Measurements from ENCODE around the gene ERC2. TPM values are rescaled to one million over a fixed set of nuclear protein-coding genes. Genes with fewer than 3 reads are reported as not detected.
A peak's percentile ranks its signal among the peaks of the same experiment; 100 is the strongest.
"Not testable (repeated sequence)": the region's sequence is repeated elsewhere in the genome, so short reads cannot be mapped to it uniquely, and the experiment has no call there.

Gene ERC2
- total and polyA plus RNA-seq, 12 donors = 0.22 to 4.2 (median 1.7) TPM

DNA sequence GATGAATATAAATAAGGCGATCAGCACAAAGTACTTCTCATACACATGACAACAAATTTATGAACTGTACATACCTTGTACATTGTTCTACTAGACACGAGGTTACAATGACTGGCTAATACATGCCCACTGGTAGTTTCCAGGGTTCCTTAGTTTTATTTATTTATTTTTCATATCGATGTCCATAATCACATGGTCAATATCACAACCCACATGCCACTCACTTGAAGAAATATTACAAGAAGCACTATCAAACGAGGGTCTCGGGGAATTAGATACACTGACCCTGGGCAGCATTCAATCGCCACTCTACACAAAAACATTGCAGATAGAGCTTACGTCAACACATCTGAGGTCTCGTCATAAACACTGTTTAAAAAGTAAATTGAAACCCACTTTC is 959.9 kb downstream of the ERC2 start:
- TF ChIP-seq, protein P1, sequence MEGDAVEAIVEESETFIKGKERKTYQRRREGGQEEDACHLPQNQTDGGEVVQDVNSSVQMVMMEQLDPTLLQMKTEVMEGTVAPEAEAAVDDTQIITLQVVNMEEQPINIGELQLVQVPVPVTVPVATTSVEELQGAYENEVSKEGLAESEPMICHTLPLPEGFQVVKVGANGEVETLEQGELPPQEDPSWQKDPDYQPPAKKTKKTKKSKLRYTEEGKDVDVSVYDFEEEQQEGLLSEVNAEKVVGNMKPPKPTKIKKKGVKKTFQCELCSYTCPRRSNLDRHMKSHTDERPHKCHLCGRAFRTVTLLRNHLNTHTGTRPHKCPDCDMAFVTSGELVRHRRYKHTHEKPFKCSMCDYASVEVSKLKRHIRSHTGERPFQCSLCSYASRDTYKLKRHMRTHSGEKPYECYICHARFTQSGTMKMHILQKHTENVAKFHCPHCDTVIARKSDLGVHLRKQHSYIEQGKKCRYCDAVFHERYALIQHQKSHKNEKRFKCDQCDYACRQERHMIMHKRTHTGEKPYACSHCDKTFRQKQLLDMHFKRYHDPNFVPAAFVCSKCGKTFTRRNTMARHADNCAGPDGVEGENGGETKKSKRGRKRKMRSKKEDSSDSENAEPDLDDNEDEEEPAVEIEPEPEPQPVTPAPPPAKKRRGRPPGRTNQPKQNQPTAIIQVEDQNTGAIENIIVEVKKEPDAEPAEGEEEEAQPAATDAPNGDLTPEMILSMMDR (IDR thresholded peaks at IDR 0.05) = no peak
- Histone ChIP-seq H3K9me3 (no peaks in the 10 kb centered on the region), H3K36me3 (no peaks in the 10 kb centered on the region), H3K27ac (no peak overlapping the region), H3K4me1 (no peaks in the 10 kb centered on the region), H3K4me3 (no peak overlapping the region), H3K27me3 (peaks cover 0 to 24% (median 0%) of the 10 kb centered on the region in 7 donors)
- DNase-seq = no peak
- intact Hi-C loops (cut with DNase I) = loop anchor here in 1 of 10 donors (10.0 kb wide), 1 partner anchor 216 kb away; no protein-coding TSS in a partner anchor
- ATAC-seq = no peak
- 90 to 92% methylated on average over 8 of the region's 8 CpGs for WGBS, 2 donors

DNA sequence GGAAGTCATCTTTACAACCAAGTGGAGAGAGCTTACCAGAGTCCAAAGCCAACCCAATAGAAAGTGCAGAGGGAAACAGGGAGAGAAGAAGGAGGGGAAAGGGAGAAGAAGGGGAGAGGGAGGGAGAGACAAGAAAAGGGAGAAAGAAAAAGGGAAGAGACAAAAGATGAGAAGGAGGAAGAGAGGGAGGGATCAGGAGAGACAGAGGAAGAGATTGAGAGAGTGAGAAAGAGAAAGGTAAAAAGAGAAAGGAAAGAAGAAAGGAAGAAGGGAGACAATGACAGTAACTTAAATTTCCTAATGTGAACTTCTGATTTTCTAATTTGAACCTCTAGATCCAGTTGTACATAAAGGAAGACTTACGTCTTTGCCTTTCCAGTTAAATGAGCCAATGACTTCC is 960.5 kb downstream of the ERC2 start:
- intact Hi-C loops (cut with DNase I) = loop anchor here in 1 of 10 donors (10.0 kb wide), 1 partner anchor 217 kb away; no protein-coding TSS in a partner anchor

DNA sequence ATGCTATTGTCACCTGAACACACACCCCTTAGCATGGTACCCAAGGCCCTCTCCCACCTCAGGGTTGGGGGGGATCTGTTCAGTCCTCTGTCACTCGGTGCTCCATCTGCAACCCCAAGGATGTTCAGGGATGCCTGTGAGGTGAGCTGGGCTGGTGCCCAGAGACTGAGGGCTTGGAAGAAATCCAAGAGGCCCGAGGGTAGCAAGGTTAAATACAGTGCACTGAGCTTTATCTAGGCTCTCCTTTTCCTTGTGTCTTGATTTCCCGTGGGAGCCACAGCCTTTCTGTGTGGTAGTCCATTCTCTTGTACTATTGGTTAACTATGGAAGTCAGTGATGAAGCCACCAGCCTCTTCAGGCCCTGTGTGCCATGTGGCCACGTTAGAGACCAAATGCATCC is 962.5 kb downstream of the ERC2 start:
- H3K4me1 ChIP-seq = no peaks in the 10 kb centered on the region
- DNase-seq (no peak), ATAC-seq (peak in 1 of 8 donors; percentile 28)
- intact Hi-C loops (cut with DNase I) = loop anchor here in 1 of 10 donors (10.0 kb wide), 1 partner anchor 219 kb away; no protein-coding TSS in a partner anchor
- H3K9me3 ChIP-seq = no peaks in the 10 kb centered on the region
- TF ChIP-seq, protein P1 (IDR thresholded peaks at IDR 0.05) = no peak
- no peak overlapping the region for H3K27ac ChIP-seq
- H3K4me3 ChIP-seq = no peak overlapping the region
- H3K36me3 ChIP-seq = no peaks in the 10 kb centered on the region
- H3K27me3 ChIP-seq = peaks cover 0 to 24% (median 0%) of the 10 kb centered on the region in 7 donors
- WGBS, 2 donors = 39 to 46% methylated on average over 4 of the region's 4 CpGs

More for the DNA sequence above, 960.5 kb downstream of the ERC2 start:
- Histone ChIP-seq H3K27ac (no peak overlapping the region), H3K4me3 (no peak overlapping the region), H3K27me3 (peaks cover 0 to 25% (median 0%) of the 10 kb centered on the region in 7 donors), H3K36me3 (no peaks in the 10 kb centered on the region), H3K9me3 (no peaks in the 10 kb centered on the region), H3K4me1 (no peaks in the 10 kb centered on the region)
- no peak for DNase-seq
- WGBS, 2 donors = 89 to 92% methylated on average over 1 of the region's 1 CpG
- ATAC-seq = no peak
- TF ChIP-seq, protein P1 (IDR thresholded peaks at IDR 0.05) = no peak

DNA sequence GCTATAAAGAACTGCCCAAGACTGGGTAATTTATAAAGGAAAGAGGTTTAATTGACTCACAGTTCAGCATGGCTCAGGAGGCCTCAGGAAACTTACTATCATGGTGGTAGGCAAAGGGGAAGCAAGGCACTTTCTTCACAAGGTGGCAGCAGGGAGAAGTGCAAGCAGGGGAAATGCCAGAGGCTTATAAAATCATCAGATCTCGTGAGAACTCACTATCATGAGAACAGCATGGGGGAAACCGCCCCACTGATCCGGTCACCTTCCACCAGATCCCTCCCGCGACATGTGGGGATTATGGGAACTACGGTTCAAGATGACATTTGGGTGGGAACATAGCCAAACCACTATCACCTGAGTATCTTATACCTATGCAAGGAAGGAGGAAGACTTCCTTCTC is 963.2 kb downstream of the ERC2 start:
- H3K4me3 ChIP-seq, ATAC-seq, H3K9me3 ChIP-seq, DNase-seq, H3K27ac ChIP-seq, H3K4me1 ChIP-seq, H3K36me3 ChIP-seq: not testable (repeated sequence)
- peaks cover 0 to 22% (median 0%) of the 10 kb centered on the region in 7 donors for H3K27me3 ChIP-seq
- WGBS, 2 donors = 51 to 56% methylated on average over 6 of the region's 6 CpGs
- TF ChIP-seq, protein P1 (IDR thresholded peaks at IDR 0.05) = peak in 7 of 9 donors; percentile 14 to 50 (median 35)
- intact Hi-C loops (cut with DNase I) = loop anchor here in 1 of 10 donors (10.0 kb wide), 1 partner anchor 220 kb away; no protein-coding TSS in a partner anchor

Data from heart right ventricle (tissue), 16 donors.